Activated CD4-positive, alpha-beta T cell treated with anti-CD3 and anti-CD28 coated beads, Interleukin-2, amount 50 U/mL, for 16 hours (primary cell): ENCODE results near the gene AP2A2.

Source experiments
- DNase-seq: peaks from one replicate; pipeline ENCODE4 v3.0.0-alpha.2; 2020

AP2A2 gene

DNA sequence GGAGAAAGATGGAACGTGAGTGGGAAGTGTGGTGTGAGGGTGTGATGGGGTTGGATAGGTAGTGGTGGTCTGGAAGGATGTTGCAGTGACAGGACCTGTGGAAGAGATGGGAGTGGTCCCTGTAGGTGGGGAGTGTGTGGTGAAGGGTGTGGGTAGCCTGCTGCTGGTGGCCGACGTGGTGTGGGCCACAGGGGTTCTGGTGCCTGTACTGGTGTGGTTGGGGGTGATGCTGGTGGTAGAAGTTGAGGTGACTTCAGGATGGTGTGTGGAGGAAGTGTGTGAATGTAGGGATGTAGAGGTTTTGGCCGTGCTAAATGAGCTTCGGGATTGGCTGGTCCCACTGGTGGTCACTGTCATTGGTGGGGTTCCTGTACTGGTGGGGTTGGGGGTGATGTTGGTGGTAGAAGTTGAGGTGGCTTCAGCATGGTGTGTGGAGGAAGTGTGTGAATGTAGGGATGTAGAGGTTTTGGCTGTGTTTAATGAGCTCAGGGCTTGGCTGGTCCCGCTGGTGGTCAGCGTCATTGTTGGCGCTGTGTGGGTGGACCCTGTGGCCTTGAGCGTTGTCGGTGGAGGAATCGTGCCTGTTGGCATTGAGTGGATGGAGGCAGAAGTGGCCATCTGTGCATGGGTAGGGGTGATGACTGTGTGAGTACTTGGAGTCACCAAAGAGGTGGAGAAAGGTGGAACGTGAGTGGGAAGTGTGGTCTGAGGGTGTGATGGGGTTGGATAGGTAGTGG is 91.8 kb downstream of the AP2A2 start:
- DNase-seq, result no peak

GRCh38 chr11:1018091-1018490 is 92.4 kb downstream of the AP2A2 start:
- no peak for DNase-seq

DNA sequence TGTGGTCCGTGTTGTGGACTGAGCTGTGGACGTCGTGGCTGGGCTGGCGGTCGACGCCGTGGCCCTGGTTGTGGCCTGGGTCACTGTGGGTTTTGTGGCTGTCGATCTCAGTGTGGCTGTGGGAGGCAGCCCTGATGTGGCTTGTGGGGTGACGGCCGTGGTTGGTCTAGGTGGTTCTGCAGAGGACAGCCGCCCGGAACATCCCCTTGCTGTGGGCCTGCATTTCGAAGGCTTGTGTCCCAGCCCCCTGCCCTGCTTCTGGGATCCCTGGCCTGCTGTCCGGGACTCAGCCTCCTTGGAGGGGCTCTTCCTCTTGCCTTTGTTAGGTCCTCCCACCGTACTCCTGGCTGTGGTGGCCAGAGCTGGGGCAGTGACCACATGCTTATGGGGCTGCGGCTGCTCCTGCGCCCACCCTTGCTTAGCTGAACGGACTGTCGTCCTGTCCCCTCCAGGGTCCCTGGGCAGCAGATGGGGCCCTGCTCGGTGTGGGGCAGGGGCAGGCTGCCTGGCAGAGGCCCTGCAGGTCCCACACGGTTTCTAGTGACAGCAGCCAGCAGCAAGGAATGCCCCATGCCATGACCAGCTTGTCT is 93.7 kb downstream of the AP2A2 start:
- no peak for DNase-seq

- DNase-seq, result no peak
Measured at GRCh38 chr11:1020211-1020905, 94.7 kb downstream of the AP2A2 start.

DNA sequence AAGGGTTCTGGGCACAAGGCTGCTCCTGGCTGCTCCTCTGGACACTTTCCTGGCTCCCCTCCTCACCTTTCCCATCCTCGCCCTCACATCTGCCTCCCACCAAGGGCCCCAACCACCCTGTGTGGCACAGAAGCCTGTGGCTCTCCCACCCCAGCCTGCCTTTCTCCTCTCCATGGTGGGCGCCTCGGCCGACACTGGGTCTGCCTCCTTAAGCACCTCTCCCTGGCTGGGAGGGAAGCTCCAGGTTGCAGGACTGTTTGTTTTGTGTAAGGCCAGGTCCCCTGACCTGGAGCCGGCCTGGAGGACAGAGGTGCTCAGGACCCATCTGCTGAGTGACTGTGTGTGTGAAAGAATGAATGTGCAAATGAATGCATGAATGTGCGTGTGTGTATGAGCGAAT is 96.7 kb downstream of the AP2A2 start:
- DNase-seq, result no peak

GRCh38 chr11:1022908-1023810 is 97.5 kb downstream of the AP2A2 start:
- DNase-seq, result no peak

GRCh38 chr11:1023811-1024596 is 98.3 kb downstream of the AP2A2 start:
- DNase-seq, result no peak

DNA sequence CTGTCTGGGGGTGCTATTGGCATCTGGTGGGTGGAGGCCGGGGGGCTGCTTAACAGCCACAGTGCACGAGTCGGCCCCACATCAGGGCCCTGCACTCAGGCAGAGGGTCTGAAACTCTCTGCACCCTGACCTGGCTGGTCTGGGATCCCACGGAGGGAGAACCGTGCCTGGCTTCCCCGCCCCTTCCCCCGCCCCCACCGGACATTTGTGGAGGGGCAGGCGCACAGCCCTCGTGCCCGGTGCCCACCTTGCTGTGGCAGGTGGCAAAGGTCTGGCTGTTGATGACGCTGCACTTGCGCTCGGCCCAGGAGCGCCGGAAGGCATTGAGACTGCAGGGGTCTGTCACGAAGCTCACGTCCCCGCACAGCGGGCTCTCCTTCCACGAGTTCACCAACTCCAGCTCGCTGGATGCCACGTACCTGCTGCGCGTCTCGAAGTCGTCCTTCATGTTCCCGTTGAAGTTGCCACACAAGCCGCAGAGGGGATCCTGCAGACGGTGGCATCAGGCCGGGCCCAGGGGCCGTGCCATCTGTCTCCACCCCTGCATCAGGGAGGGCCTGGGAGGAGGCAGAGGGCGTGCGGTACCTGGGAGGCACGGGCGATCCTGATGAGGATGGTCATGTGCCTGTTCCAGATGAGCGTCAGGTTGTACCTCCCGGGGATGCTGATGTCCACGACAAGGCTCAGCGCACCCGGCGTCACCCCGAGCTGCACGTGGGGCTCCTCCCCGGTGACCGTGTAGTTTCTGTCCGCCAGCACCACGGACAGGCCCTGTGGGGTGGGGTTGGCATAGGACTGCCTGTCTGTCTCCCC is 99.1 kb downstream of the AP2A2 start:
- no peak for DNase-seq

- no peak for DNase-seq
Measured at GRCh38 chr11:1025410-1026162, 99.9 kb downstream of the AP2A2 start.

- no peak for DNase-seq
Measured at GRCh38 chr11:1026163-1026450, 100.4 kb downstream of the AP2A2 start.

- DNase-seq, result no peak
Measured at GRCh38 chr11:1026641-1027482, 101.2 kb downstream of the AP2A2 start.

DNA sequence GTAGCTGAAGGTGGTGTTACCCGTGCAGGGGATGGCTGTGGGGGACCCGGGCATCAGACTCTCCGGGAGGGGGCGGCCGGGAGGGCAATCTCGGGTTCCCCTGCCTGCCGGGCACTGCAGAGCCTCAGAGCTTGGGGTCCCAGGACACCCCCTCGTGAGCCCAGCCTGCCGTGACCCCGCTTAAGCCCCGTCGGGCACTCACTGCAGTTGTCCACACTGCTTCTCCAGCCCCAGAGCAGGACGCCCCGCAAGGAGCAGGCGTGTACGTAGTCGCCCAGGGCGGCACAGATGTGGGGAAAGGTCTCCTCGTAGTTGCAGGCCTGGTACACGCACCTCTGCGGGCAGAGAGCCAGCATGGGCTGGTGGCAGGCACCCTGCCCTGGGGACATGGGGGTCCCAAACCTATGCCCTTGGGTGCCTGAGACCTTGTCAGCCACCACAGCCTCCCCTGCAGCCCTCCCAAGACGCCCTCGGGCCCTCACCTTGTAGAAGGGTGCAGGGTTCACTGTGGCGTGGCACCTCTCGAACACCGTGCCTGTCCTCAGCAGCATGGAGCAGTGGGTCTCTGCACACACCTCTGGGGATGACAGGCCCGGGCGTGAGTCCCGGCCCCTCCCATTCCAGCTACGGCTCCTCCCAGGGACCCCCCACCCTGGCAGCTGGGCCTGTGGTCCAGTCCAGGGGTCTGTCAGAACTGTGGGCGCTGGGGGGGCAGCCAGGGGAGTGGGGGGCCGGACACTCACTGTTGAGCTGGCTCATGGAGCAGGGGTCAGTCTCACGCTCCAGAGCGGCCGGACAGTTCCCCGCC is 102.0 kb downstream of the AP2A2 start:
- no peak for DNase-seq

- DNase-seq, result no peak
Measured at GRCh38 chr11:1028291-1028540, 102.5 kb downstream of the AP2A2 start.

DNA sequence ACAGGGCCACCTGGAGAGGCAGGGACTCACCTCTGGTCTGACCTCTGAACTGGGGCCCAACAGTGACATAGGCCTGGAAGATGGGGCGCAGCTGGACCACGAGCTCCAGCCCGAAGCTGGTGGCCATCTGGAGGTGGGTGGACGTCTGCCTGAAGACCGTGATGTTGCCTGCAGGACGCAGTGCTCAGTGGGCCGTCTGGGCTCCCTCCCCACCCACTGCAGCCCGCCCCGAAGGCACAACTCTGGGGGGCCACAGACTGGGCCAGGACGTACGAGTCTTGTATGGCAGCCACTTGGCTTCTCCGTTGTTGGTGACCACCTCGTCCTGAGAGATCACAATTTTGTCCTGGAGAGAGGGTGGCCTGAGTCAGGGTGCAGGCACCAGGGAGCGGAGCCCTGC is 102.9 kb downstream of the AP2A2 start:
- no peak for DNase-seq

GRCh38 chr11:1029051-1029450 is 103.4 kb downstream of the AP2A2 start:
- no peak for DNase-seq

DNA sequence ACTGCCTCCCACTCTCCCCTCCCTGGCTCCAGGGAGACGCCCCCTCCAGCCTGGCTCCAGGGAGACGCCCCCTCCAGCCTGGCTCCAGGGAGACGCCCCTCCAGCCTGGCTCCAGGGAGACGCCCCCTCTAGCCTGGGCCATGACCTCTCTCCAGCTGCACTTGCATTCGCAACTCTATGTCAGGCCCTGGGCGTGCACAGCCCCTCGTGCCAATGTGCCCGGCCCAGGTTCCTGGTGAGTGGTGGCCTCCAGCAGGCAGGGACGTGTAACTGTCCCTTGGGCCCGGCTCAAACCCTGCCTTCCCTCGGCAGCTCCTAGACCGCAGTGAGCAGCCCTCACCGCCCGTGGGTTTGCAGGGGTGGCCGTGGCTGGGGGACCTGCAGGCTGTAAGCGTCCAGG is 104.0 kb downstream of the AP2A2 start:
- DNase-seq, result no peak

DNA sequence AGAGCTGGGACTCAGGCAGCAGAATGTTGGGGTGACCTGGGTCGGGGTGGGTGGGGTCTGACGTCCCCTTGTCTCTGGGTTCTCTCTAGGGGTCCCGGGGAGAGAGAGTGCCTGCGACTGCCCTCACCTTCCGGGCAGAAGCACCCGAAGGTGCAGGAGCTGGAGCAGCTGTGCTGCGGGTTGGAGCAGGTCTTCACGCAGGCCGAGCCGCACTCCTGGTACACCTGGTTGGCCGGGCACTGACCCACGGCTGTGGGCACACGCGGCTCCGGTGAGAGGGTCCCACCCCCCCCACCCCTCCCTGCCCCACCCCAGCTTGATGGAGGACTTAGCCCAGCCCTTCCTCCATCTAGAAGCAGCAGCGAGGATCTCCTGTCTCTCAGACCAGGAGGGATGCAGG is 104.4 kb downstream of the AP2A2 start:
- DNase-seq, result no peak

- DNase-seq, result no peak
Measured at GRCh38 chr11:1030556-1030955, 104.9 kb downstream of the AP2A2 start.

GRCh38 chr11:1031121-1031899 is 105.6 kb downstream of the AP2A2 start:
- no peak for DNase-seq
